IMR-90 (cell line): ENCODE data around the gene GSG1L. TPM values are rescaled to one million over a fixed set of nuclear protein-coding genes. Genes with fewer than 3 reads are reported as not detected.

Experiments
- ATAC-seq: fragments of 200-7000 bp; cut with Tn5 transposase; 2 replicates; pipeline ENCODE4 v1.9.1; 2020; ENCODE audit warnings: low read depth, mild to moderate bottlenecking, moderate library complexity
- Bru-seq: library from RNA; stranded (reverse); fragments of 400-500 nt; gene quantifications from one replicate; lab custom pipeline; 2021; lab: Mats Ljungman, UMichigan
- BruChase-seq, 2 experiments: library from RNA; stranded (reverse); fragments of 400-500 nt; gene quantifications; one replicate each; lab custom pipeline; 2021; lab: Mats Ljungman, UMichigan
- BruUV-seq: library from RNA; stranded (reverse); fragments of 400-500 nt; replicated peaks from 2 replicates; lab custom pipeline; 2021; lab: Mats Ljungman, UMichigan
- CTCF ChIA-PET: fragments of 300-600 bp; formaldehyde crosslinking; extraction: SDS; loops from one replicate; lab custom pipeline; 2021; ENCODE audit warnings: antibody characterized with exemption; lab: Yijun Ruan, JAX
- POLR2A ChIA-PET: fragments of 300-600 bp; sonication (Branson Sonifier 250); formaldehyde crosslinking; loops from one replicate; lab custom pipeline; 2022; ENCODE audit warnings: antibody characterized with exemption; ENCODE audit not compliant: unreplicated experiment; lab: Charles Lee
- DNase-seq: peaks from one replicate; pipeline ENCODE4 v3.0.0; 2013
- H2AFZ ChIP-seq: replicated peaks from 2 replicates; pipeline ENCODE3; 2013; ENCODE audit warnings: low read length, mild to moderate bottlenecking; ENCODE audit not compliant: poor library complexity
- H2AK5ac ChIP-seq: 2 replicates; pipeline ENCODE4 v1.6.1; 2013; ENCODE audit warnings: low read depth, low read length, inconsistent platforms
- H2AK9ac ChIP-seq: replicated peaks from 2 replicates; pipeline ENCODE3; 2013; ENCODE audit warnings: mild to moderate bottlenecking, low read depth, low read length, moderate library complexity; ENCODE audit not compliant: poor library complexity
- H2BK120ac ChIP-seq: 2 replicates; pipeline ENCODE4 v1.6.1; 2013; ENCODE audit warnings: low read depth, low read length, inconsistent platforms
- H2BK15ac ChIP-seq: 3 replicates; pipeline ENCODE4 v1.6.1; 2013; ENCODE audit warnings: low read depth, low read length, inconsistent platforms
- H2BK20ac ChIP-seq: 2 replicates; pipeline ENCODE4 v1.6.1; 2013; ENCODE audit warnings: low read depth, mild to moderate bottlenecking, inconsistent platforms, low read length, moderate library complexity
- H2BK5ac ChIP-seq: 2 replicates; pipeline ENCODE4 v1.6.1; 2013; ENCODE audit warnings: mild to moderate bottlenecking, low read depth, low read length, inconsistent platforms; ENCODE audit not compliant: poor library complexity, severe bottlenecking
- H3K14ac ChIP-seq: replicated peaks from 2 replicates; pipeline ENCODE4 v1.6.1; 2013; ENCODE audit warnings: low read depth, low read length, inconsistent platforms
- H3K18ac ChIP-seq: 2 replicates; pipeline ENCODE4 v1.6.1; 2013; ENCODE audit warnings: low read depth, low read length, control low read depth
- H3K23ac ChIP-seq: 2 replicates; pipeline ENCODE4 v1.6.1; 2013; ENCODE audit warnings: low read depth, low read length, inconsistent platforms
- H3K27ac ChIP-seq: 2 replicates; pipeline ENCODE4 v1.5.1; 2013; ENCODE audit warnings: mild to moderate bottlenecking, control low read depth, low read length; ENCODE audit not compliant: insufficient read depth
- H3K27me3 ChIP-seq: 2 replicates; pipeline ENCODE4 v1.6.1; 2013; ENCODE audit warnings: low read length; ENCODE audit not compliant: control insufficient read depth, insufficient read depth
- H3K36me3 ChIP-seq: 2 replicates; pipeline ENCODE4 v1.6.1; 2013; ENCODE audit warnings: low read length, mixed read lengths; ENCODE audit not compliant: control insufficient read depth, insufficient read depth
- H3K4ac ChIP-seq: 2 replicates; pipeline ENCODE4 v1.6.1; 2013; ENCODE audit warnings: low read depth, low read length, inconsistent platforms
- H3K4me1 ChIP-seq: 2 replicates; pipeline ENCODE4 v1.6.1; 2013; ENCODE audit warnings: low read length, mixed read lengths; ENCODE audit not compliant: control insufficient read depth, insufficient read depth
- H3K4me2 ChIP-seq: 2 replicates; pipeline ENCODE4 v1.6.1; 2013; ENCODE audit warnings: low read depth, mild to moderate bottlenecking, control low read depth, low read length, moderate library complexity
- H3K4me3 ChIP-seq: 2 replicates; pipeline ENCODE4 v1.5.1; 2013; ENCODE audit warnings: low read depth, mild to moderate bottlenecking, control low read depth, low read length, moderate library complexity; ENCODE audit not compliant: insufficient read depth
- H3K56ac ChIP-seq: 2 replicates; pipeline ENCODE4 v1.6.1; 2013; ENCODE audit warnings: low read length, inconsistent platforms; ENCODE audit not compliant: insufficient read depth; ENCODE audit errors: extremely low read depth
- H3K79me1 ChIP-seq, 2 experiments: 2 replicates each; pipeline ENCODE4 v1.6.1; 2013; ENCODE audit warnings: low read length in 2 of 2, inconsistent platforms in 1 of 2, low read depth in 1 of 2
- H3K9ac ChIP-seq: 2 replicates; pipeline ENCODE4 v1.6.1; 2013; ENCODE audit warnings: low read depth, low read length, control low read depth
- H3K9me1 ChIP-seq: 2 replicates; pipeline ENCODE4 v1.6.1; 2013; ENCODE audit warnings: low read length, inconsistent platforms; ENCODE audit not compliant: insufficient read depth
- H3K9me3 ChIP-seq: 2 replicates; pipeline ENCODE4 v1.6.1; 2013; ENCODE audit warnings: low read length; ENCODE audit not compliant: control insufficient read depth, insufficient read depth
- H4K20me1 ChIP-seq: 2 replicates; pipeline ENCODE4 v1.6.1; 2013; ENCODE audit warnings: low read length, inconsistent platforms; ENCODE audit not compliant: insufficient read depth
- H4K5ac ChIP-seq: 2 replicates; pipeline ENCODE4 v1.6.1; 2013; ENCODE audit warnings: mild to moderate bottlenecking, low read depth, low read length, control low read depth
- H4K8ac ChIP-seq, 2 experiments: 2 replicates each; pipeline ENCODE4 v1.6.1; 2013; ENCODE audit warnings: low read depth in 2 of 2, low read length in 2 of 2, control low read depth in 1 of 2, inconsistent platforms in 1 of 2
- H4K91ac ChIP-seq: 2 replicates; pipeline ENCODE4 v1.6.1; 2013; ENCODE audit warnings: low read depth, low read length, inconsistent platforms; ENCODE audit not compliant: insufficient read depth
- BHLHE40 ChIP-seq: fragments of 150-350 bp; IDR thresholded peaks from 2 replicates; pipeline ENCODE4 v1.6.1; 2016; ENCODE audit warnings: mild to moderate bottlenecking, low read depth, low read length
- CEBPB ChIP-seq: IDR thresholded peaks from 2 replicates; pipeline ENCODE4 v1.6.1; 2012; ENCODE audit warnings: low read depth, low read length, improper control_type of control experiment
- CTCF ChIP-seq: conservative IDR thresholded peaks from 2 replicates; pipeline ENCODE4 v1.5.1; 2012; ENCODE audit warnings: mild to moderate bottlenecking, low read depth, low read length, improper control_type of control experiment
- NFE2L2 ChIP-seq: fragments of 150-350 bp; IDR thresholded peaks from 2 replicates; pipeline ENCODE4 v1.6.1; 2016; ENCODE audit warnings: low read depth, mild to moderate bottlenecking, low read length
- RCOR1 ChIP-seq: IDR thresholded peaks from 2 replicates; pipeline ENCODE4 v1.6.1; 2012; ENCODE audit warnings: mild to moderate bottlenecking, low read length, improper control_type of control experiment; ENCODE audit not compliant: insufficient replicate concordance
- SMC3 ChIP-seq: fragments of 150-350 bp; IDR thresholded peaks from 2 replicates; pipeline ENCODE4 v1.6.1; 2016; ENCODE audit warnings: low read depth, mild to moderate bottlenecking, antibody characterized with exemption, low read length, moderate library complexity
- USF2 ChIP-seq: fragments of 150-350 bp; IDR thresholded peaks from 2 replicates; pipeline ENCODE4 v1.6.1; 2017; ENCODE audit warnings: mild to moderate bottlenecking, antibody characterized with exemption, low read length, low read depth
- WGBS, 2 experiments: methylation state at CpG; one replicate each; pipeline versions ENCODE4 v1.1.5 to v1.1.7; 2013; ENCODE audit warnings: missing lambda C conversion rate in 2 of 2; ENCODE audit not compliant: insufficient read length in 1 of 2; ENCODE audit errors: extremely low coverage in 2 of 2; 5-methylcytosine and 5-hydroxymethylcytosine counted together
- dilution Hi-C: fragments of 300-500 bp; cut with HindIII; formaldehyde crosslinking; loops from one replicate; pipeline ENCODE4 v1.14.3; 2018; ENCODE audit warnings: low sequenced_read_pairs; ENCODE audit not compliant: unreplicated experiment
- in situ Hi-C: fragments of 300-500 bp; cut with MboI; formaldehyde crosslinking; loops from 3 replicates; pipeline ENCODE4 v1.14.3; 2019; ENCODE audit warnings: low sequenced_read_pairs, inconsistent platforms, mixed read lengths
- intact Hi-C: fragments of 100-400 bp; cut with micrococcal nuclease; formaldehyde crosslinking; loops from 2 replicates; pipeline ENCODE4 v1.10.0; 2022
- long read RNA-seq: library from polyadenylated mRNA; unstranded; transcript quantifications from one replicate; pipeline ENCODE4 v2.0.0, GENCODE V29; 2021; ENCODE audit not compliant: unreplicated experiment
- polyA plus RNA-seq, 3 experiments: library from polyadenylated mRNA; depleted of rRNA; stranded (reverse); fragments of >200 nt; gene quantifications; 2 replicates each; pipeline ENCODE4 v1.2.3, GENCODE V29; 2012; ENCODE audit warnings: low replicate concordance in 1 of 3
- total RNA-seq: library from RNA; depleted of rRNA; stranded (reverse); fragments of >200 nt; gene quantifications from 2 replicates; pipeline ENCODE4 v1.2.3, GENCODE V29; 2012; rRNA removed

The GSG1L gene
- total RNA-seq (not detected in 2 replicates), polyA plus RNA-seq (2012; rRNA removed) (not detected in 2 replicates), Bru-seq, nascent RNA (percentile 10 among the genes with signal in this experiment), BruChase-seq, experiment 1, labeled RNA remaining after a 6-hour chase (percentile 15 among the genes with signal in this experiment), BruChase-seq, experiment 2, labeled RNA remaining after a 2-hour chase (percentile 13 among the genes with signal in this experiment)
- polyA plus RNA-seq (2012; cell fraction: cytosol; rRNA removed), result not detected in 2 replicates
- 0.05 TPM in 1 of 2 replicates, not detected in the other for polyA plus RNA-seq (2012; cell fraction: nucleus; rRNA removed; ENCODE audit: low replicate concordance)
- long read RNA-seq, result 0 reads

DNA sequence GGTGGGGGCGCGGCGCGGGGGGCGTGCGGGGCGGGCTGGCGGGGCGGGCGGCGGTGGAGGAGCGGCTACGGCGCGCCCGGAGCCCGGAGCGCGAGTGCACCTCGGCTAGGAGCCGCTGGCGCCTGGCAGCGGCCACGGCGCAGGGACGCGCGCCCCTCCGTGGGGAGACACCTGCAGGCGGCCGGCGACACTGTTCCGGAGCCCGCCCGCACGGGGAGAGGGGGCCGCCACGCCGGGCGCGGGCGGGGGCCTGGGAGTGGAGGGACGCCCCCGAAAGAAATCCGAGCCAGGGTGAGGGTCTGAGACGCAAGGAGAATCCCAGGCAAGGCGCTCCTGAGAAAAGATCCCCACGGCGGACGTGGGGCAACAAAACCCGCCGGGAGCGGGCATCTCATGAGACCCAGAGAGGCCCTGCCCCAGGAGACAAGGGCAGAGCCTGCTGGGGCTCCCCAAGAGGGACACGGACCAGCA lies at the start of gene GSG1L:
GSG1L (minus strand) TSS at position 124 of the 471 bp plus-strand sequence. CDS start 290 bp downstream, outside the sequence.
- CTCF ChIA-PET, result no interaction called here
- no peak for DNase-seq
- POLR2A ChIA-PET, result no interaction called here
- WGBS, 2 experiments, result 4% methylated on average over 10 of the region's 54 CpGs; no CpG with 5 or more reads in 1 of the 2 experiments
- no peaks in the 10 kb centered on the region for H3K79me1 ChIP-seq
- no peaks in the 10 kb centered on the region for H3K4me1 ChIP-seq
- no peak within 1 kb of the TSS for H3K9ac ChIP-seq
- H3K4ac ChIP-seq, result no peak within 1 kb of the TSS
- no peak within 1 kb of the TSS for H3K18ac ChIP-seq
- peak; percentile 22; the same call in 1 of the 2 replicates for ATAC-seq
- H4K20me1 ChIP-seq, result no peaks in the 10 kb centered on the region
- H4K5ac ChIP-seq, result no peak within 1 kb of the TSS
- 0 out of 2 replicates have a peak, but pooled peaks cover 4% of the 10 kb centered on the region for H3K9me1 ChIP-seq
- no peak within 1 kb of the TSS for H2AK5ac ChIP-seq
- in situ Hi-C loops, result loop anchor here (10.0 kb wide), 1 partner anchor 279 kb away; no protein-coding TSS in a partner anchor
- H3K14ac ChIP-seq, result no peak within 1 kb of the TSS
- no peak within 1 kb of the TSS for H3K27ac ChIP-seq
- TF ChIP-seq CEBPB, result no peak
- TF ChIP-seq CTCF, result peak; percentile 14; the same call in 1 of the 2 replicates
- TF ChIP-seq NFE2L2, result no peak
- no peak for TF ChIP-seq BHLHE40
- no peak for TF ChIP-seq USF2
- TF ChIP-seq SMC3, result 0 out of 2 replicates have a peak, but pooled peaks have one; percentile 6
- TF ChIP-seq RCOR1, result no peak
- H3K36me3 ChIP-seq, result no peaks in the 10 kb centered on the region
- peaks cover 73% of the 10 kb centered on the region for H3K27me3 ChIP-seq
- peak within 1 kb of the TSS; percentile 67 for H2AFZ ChIP-seq
- no peak within 1 kb of the TSS for H3K56ac ChIP-seq
- H2AK9ac ChIP-seq, result no peak within 1 kb of the TSS
- H2BK5ac ChIP-seq, result no peak within 1 kb of the TSS
- no peak within 1 kb of the TSS for H2BK20ac ChIP-seq
- H3K9me3 ChIP-seq, result no peaks in the 10 kb centered on the region
- no peak within 1 kb of the TSS for H3K4me2 ChIP-seq
- no TSS peak for BruUV-seq
- no peak within 1 kb of the TSS for H4K8ac ChIP-seq
- no peak within 1 kb of the TSS for H3K4me3 ChIP-seq
- dilution Hi-C loops, result no loop called here
- H2BK15ac ChIP-seq, result no peak within 1 kb of the TSS
- no peak within 1 kb of the TSS for H4K91ac ChIP-seq
- no peak within 1 kb of the TSS for H2BK120ac ChIP-seq
- no peak within 1 kb of the TSS for H3K23ac ChIP-seq
- intact Hi-C loops, result no loop called here
